GM19239 (cell line): ENCODE data around the gene ITSN1.

Source experiments
- DNase-seq: peaks from one replicate; pipeline ENCODE4 v3.0.0; 2011; ENCODE audit warnings: low spot score; ENCODE audit not compliant: insufficient read length
- FAIRE-seq: peaks from 2 replicates; lab custom pipeline; 2011; peaks lifted over from hg19 to GRCh38; lab: Jason Lieb, UNC

Gene ITSN1

GRCh38 chr21:33650230-33650629 is 7.9 kb downstream of the ITSN1 start:
- DNase-seq: no peak
- FAIRE-seq: no peak

- DNase-seq (no peak), FAIRE-seq (no peak)
These were observed 8.7 kb downstream of the ITSN1 start for GRCh38 chr21:33650929-33651509.

- no peak for FAIRE-seq
- DNase-seq: no peak
These were observed 9.8 kb downstream of the ITSN1 start for GRCh38 chr21:33651965-33652680.

- DNase-seq (no peak), FAIRE-seq (no peak)
These were observed 12.1 kb downstream of the ITSN1 start for GRCh38 chr21:33654412-33654811.

- DNase-seq (no peak), FAIRE-seq (no peak)
These were observed 13.4 kb downstream of the ITSN1 start for GRCh38 chr21:33655588-33656221.

- DNase-seq (no peak), FAIRE-seq (no peak)
These were observed 15.0 kb downstream of the ITSN1 start for GRCh38 chr21:33657124-33657820.

- DNase-seq (no peak), FAIRE-seq (no peak)
These were observed 16.7 kb downstream of the ITSN1 start for GRCh38 chr21:33658919-33659567.

- no peak for FAIRE-seq
- no peak for DNase-seq
These were observed 17.3 kb downstream of the ITSN1 start for GRCh38 chr21:33659568-33659949.

GRCh38 chr21:33660406-33660805 is 18.1 kb downstream of the ITSN1 start:
- no peak for FAIRE-seq
- no peak for DNase-seq

- FAIRE-seq: no peak
- no peak for DNase-seq
These were observed 18.8 kb downstream of the ITSN1 start for GRCh38 chr21:33661146-33661545.

- FAIRE-seq (no peak), DNase-seq (no peak)
These were observed 19.7 kb downstream of the ITSN1 start for GRCh38 chr21:33662046-33662445.

GRCh38 chr21:33663241-33663640 is 20.9 kb downstream of the ITSN1 start:
- FAIRE-seq: no peak

GRCh38 chr21:33664135-33664534 is 21.8 kb downstream of the ITSN1 start:
- DNase-seq (no peak), FAIRE-seq (no peak)

More at GRCh38 chr21:33663241-33663640, 20.9 kb downstream of the ITSN1 start:
- no peak for DNase-seq

- DNase-seq (no peak), FAIRE-seq (no peak)
These were observed 23.9 kb downstream of the ITSN1 start for GRCh38 chr21:33666153-33666552.

GRCh38 chr21:33667636-33668035 is 25.3 kb downstream of the ITSN1 start:
- DNase-seq (no peak), FAIRE-seq (no peak)

GRCh38 chr21:33668180-33668579 is 25.9 kb downstream of the ITSN1 start:
- FAIRE-seq (no peak), DNase-seq (no peak)

- FAIRE-seq (no peak), DNase-seq (no peak)
These were observed 26.3 kb downstream of the ITSN1 start for GRCh38 chr21:33668620-33669019.

GRCh38 chr21:33670076-33670978 is 28.0 kb downstream of the ITSN1 start:
- FAIRE-seq: no peak

GRCh38 chr21:33673473-33673872 is 31.2 kb downstream of the ITSN1 start:
- FAIRE-seq (no peak), DNase-seq (no peak)

More at GRCh38 chr21:33670076-33670978, 28.0 kb downstream of the ITSN1 start:
- no peak for DNase-seq
